Endothelial cell of umbilical vein (primary cell): ENCODE results near the gene TENM4. TPM values are rescaled to one million over a fixed set of nuclear protein-coding genes. Genes with fewer than 3 reads are reported as not detected.

Experiments used
- BruUV-seq: library from RNA; stranded (reverse); fragments of 400-500 nt; replicated peaks from 2 replicates; lab custom pipeline; 2021; lab: Mats Ljungman, UMichigan
- CTCF ChIA-PET: fragments of 300-600, 350-600 bp; sonication (Branson Sonifier 250); formaldehyde crosslinking; loops from one replicate; lab custom pipeline; 2021; ENCODE audit warnings: antibody characterized with exemption, inconsistent platforms; lab: Charles Lee
- POLR2A ChIA-PET: fragments of 300-600, 350-600 bp; sonication (Branson Sonifier 250); formaldehyde crosslinking; loops from one replicate; lab custom pipeline; 2021; ENCODE audit warnings: antibody characterized with exemption, inconsistent platforms; lab: Charles Lee
- DNase-seq: peaks from one replicate; pipeline ENCODE4 v3.0.0-alpha.2; 2011; ENCODE audit warnings: low read depth, low spot score
- FAIRE-seq: peaks from 2 replicates; lab custom pipeline; 2011; peaks lifted over from hg19 to GRCh38; lab: Jason Lieb, UNC
- H2AFZ ChIP-seq: 2 replicates; pipeline ENCODE4 v1.6.0; 2012; ENCODE audit warnings: low read depth, low read length, control low read depth, inconsistent platforms
- H3K27ac ChIP-seq: 2 replicates; pipeline ENCODE4 v1.5.1; 2011; ENCODE audit warnings: low read depth, mild to moderate bottlenecking, control low read depth, low read length, moderate library complexity; ENCODE audit not compliant: insufficient read depth
- H3K27me3 ChIP-seq, 2 experiments: 2 replicates each; pipeline versions ENCODE4 v1.6.0 to v1.6.1; 2011; ENCODE audit warnings: low read length in 2 of 2, mixed read lengths in 1 of 2; ENCODE audit not compliant: control insufficient read depth in 2 of 2, insufficient read depth in 2 of 2
- H3K36me3 ChIP-seq, 2 experiments: 2 replicates in 1 of 2; 3 replicates in 1 of 2; pipeline ENCODE4 v1.5.1; 2011; ENCODE audit warnings: low read length in 2 of 2, mild to moderate bottlenecking in 1 of 2, moderate library complexity in 1 of 2; ENCODE audit not compliant: control insufficient read depth in 2 of 2, insufficient read depth in 2 of 2; ENCODE audit errors: extremely low read depth in 1 of 2
- H3K4me1 ChIP-seq: 3 replicates; pipeline ENCODE4 v1.5.1; 2011; ENCODE audit warnings: mild to moderate bottlenecking, low read length; ENCODE audit not compliant: control insufficient read depth, insufficient read depth; ENCODE audit errors: extremely low read depth
- H3K4me2 ChIP-seq: 2 replicates; pipeline ENCODE4 v1.6.1; 2011; ENCODE audit warnings: low read length, control low read depth, mixed read lengths; ENCODE audit not compliant: insufficient read depth
- H3K4me3 ChIP-seq, 3 experiments: fragments of 200-600 bp in 1 of 3; sonication (generic), shearing (Covaris generic) in 1 of 3; replicated peaks in 1 of 3; 2 replicates each; pipeline ENCODE4 v1.5.1; 2011 to 2016; ENCODE audit warnings: control low read depth in 3 of 3, low read length in 3 of 3, mild to moderate bottlenecking in 2 of 3, inconsistent platforms in 1 of 3, low read depth in 1 of 3, moderate library complexity in 1 of 3; ENCODE audit not compliant: insufficient read depth in 1 of 3
- H3K79me2 ChIP-seq: 2 replicates; pipeline ENCODE4 v1.6.0; 2012; ENCODE audit warnings: low read length, inconsistent platforms; ENCODE audit not compliant: control insufficient read depth, insufficient read depth
- H3K9ac ChIP-seq: replicated peaks from 2 replicates; pipeline ENCODE3; 2011; ENCODE audit warnings: low read length, control low read depth; ENCODE audit not compliant: insufficient read depth; ENCODE audit errors: extremely low read depth
- H3K9me1 ChIP-seq: replicated peaks from 3 replicates; pipeline ENCODE4 v1.6.0; 2011; ENCODE audit warnings: mild to moderate bottlenecking, low read length; ENCODE audit not compliant: control insufficient read depth, insufficient read depth; ENCODE audit errors: extremely low read depth
- H3K9me3 ChIP-seq: replicated peaks from 2 replicates; pipeline ENCODE4 v1.5.1; 2012; ENCODE audit warnings: low read length, inconsistent platforms; ENCODE audit not compliant: control insufficient read depth, insufficient read depth
- H4K20me1 ChIP-seq: replicated peaks from 2 replicates; pipeline ENCODE3; 2011; ENCODE audit warnings: mild to moderate bottlenecking, low read length; ENCODE audit not compliant: control insufficient read depth, insufficient read depth; ENCODE audit errors: extremely low read depth
- EZH2 ChIP-seq: IDR thresholded peaks from 2 replicates; pipeline ENCODE4 v1.6.1; 2012; ENCODE audit warnings: borderline replicate concordance, low read depth, mild to moderate bottlenecking, moderate library complexity, low read length, inconsistent platforms; ENCODE audit not compliant: severe bottlenecking
- GATA2 ChIP-seq: IDR thresholded peaks from 2 replicates; pipeline ENCODE4 v1.7.0; 2011; ENCODE audit warnings: low read depth, mild to moderate bottlenecking, moderate library complexity, mixed read lengths, low read length; ENCODE audit not compliant: insufficient read length, insufficient read depth
- POLR2A ChIP-seq: IDR thresholded peaks from 2 replicates; pipeline ENCODE4 v1.6.1; 2012; ENCODE audit warnings: low read depth, mild to moderate bottlenecking, control low read depth, low read length
- POLR2AphosphoS5 ChIP-seq: IDR thresholded peaks from 2 replicates; pipeline ENCODE4 v1.6.1; 2012; ENCODE audit warnings: low read depth, mild to moderate bottlenecking, control low read depth, low read length, moderate library complexity; ENCODE audit not compliant: insufficient read depth
- dilution Hi-C: fragments of 300-500 bp; cut with MboI; formaldehyde crosslinking; loops from one replicate; pipeline ENCODE4 v1.15.0; 2019; ENCODE audit warnings: low sequenced_read_pairs; ENCODE audit not compliant: extremely low pct_ligation_motif_present
- intact Hi-C: fragments of 100-400 bp; cut with micrococcal nuclease; formaldehyde crosslinking; loops from one replicate; pipeline ENCODE4 v1.10.0; 2022
- polyA plus RNA-seq, 4 experiments: library from polyadenylated mRNA; depleted of rRNA in 3 of 4; stranded (reverse) in 3 of 4; unstranded in 1 of 4; fragments of >200 nt; gene quantifications; 2 replicates each; pipeline versions ENCODE4 v1.2.1 to v1.2.3, GENCODE V29; 2011 to 2012; ENCODE audit warnings: missing spikeins in 1 of 4
- total RNA-seq: library from RNA; stranded (reverse); gene quantifications from 2 replicates; pipeline ENCODE4 v1.2.3, GENCODE V29; 2021
- TF ChIP-seq, protein P1 (sequence below), 2 donors: IDR thresholded peaks; 1 replicate in 1 of 2; 2 replicates in 1 of 2; pipeline ENCODE4 v1.5.1; 2011; ENCODE audit warnings: low read length in 2 of 2, mild to moderate bottlenecking in 2 of 2, moderate library complexity in 2 of 2, control low read depth in 1 of 2, inconsistent platforms in 1 of 2, low read depth in 1 of 2; ENCODE audit not compliant: insufficient read depth in 1 of 2; ENCODE audit errors: extremely low read depth in 1 of 2

TENM4 gene
- total and polyA plus RNA-seq, 2 donors (not counting 3 experiments of a cell fraction or from before 2014, with no cell fraction given) = 0.06 to 0.27 TPM

DNA sequence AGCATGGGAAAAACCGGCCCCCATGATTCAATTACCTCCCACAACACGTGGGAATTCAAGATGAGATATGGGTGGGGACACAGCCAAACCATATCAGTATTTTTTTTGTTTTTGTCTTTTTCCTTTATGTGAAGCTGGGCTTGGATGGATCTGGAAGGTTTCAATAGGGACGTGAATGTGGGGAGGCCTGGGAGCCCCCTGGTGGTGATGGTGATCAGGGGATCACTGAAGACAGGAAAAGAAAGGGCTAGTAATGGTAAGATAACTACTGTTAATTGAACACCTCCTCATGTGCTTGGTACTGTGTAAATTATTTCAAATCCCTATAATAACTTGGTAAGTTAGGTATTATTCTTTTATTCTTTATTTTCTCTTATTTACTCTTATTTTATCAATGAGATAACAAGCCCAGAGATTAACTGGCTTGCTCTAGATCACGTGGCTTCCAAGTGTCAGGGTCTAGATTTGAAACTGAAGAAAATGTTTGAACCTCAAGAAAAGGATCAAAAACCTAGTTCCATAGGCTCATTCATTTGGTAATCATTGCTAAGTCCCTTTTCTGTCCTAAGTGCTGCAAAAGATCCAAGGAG, 364.2 kb downstream of the TENM4 start:
- Histone ChIP-seq H3K9ac (no peak overlapping the region), H3K4me1 (no peaks in the 10 kb centered on the region), H4K20me1 (no peaks in the 10 kb centered on the region), H3K27ac (no peak overlapping the region), H3K27me3 (no peaks in the 10 kb centered on the region), H3K36me3 (no peaks in the 10 kb centered on the region), H3K79me2 (no peaks in the 10 kb centered on the region), H3K4me2 (no peak overlapping the region), H3K9me3 (no peaks in the 10 kb centered on the region), H3K9me1 (no peaks in the 10 kb centered on the region), H2AFZ (no peak overlapping the region), H3K4me3 (no peak overlapping the region)
- DNase-seq (peak; percentile 50), FAIRE-seq (peak; percentile 75)
- dilution Hi-C loops = no loop called here
- ChIA-PET CTCF (interaction anchor here (0.6 to 3.6 kb wide), 12 partner anchors 11 to 431 kb away, joined by 3 to 68 read pairs (median 4); no protein-coding TSS in a partner anchor), POLR2A (no interaction called here)
- TF ChIP-seq, protein P1, sequence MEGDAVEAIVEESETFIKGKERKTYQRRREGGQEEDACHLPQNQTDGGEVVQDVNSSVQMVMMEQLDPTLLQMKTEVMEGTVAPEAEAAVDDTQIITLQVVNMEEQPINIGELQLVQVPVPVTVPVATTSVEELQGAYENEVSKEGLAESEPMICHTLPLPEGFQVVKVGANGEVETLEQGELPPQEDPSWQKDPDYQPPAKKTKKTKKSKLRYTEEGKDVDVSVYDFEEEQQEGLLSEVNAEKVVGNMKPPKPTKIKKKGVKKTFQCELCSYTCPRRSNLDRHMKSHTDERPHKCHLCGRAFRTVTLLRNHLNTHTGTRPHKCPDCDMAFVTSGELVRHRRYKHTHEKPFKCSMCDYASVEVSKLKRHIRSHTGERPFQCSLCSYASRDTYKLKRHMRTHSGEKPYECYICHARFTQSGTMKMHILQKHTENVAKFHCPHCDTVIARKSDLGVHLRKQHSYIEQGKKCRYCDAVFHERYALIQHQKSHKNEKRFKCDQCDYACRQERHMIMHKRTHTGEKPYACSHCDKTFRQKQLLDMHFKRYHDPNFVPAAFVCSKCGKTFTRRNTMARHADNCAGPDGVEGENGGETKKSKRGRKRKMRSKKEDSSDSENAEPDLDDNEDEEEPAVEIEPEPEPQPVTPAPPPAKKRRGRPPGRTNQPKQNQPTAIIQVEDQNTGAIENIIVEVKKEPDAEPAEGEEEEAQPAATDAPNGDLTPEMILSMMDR (IDR thresholded peaks at IDR 0.05; ENCODE audit: extremely low read depth in 1 of 2, insufficient read depth in 1 of 2, low read depth in 1 of 2, low read length in 2 of 2) = peak; percentile 63 to 69
- TF ChIP-seq EZH2 (no peak), POLR2AphosphoS5 (no peak), GATA2 (no peak), POLR2A (no peak)
- intact Hi-C loops = loop anchor here (1.0 to 5.0 kb wide), 3 partner anchors 170 to 431 kb away; no protein-coding TSS in a partner anchor
- no TSS peak for BruUV-seq
